ENCODE measurements around the gene PHTF2. TPM values are rescaled to one million over a fixed set of nuclear protein-coding genes. Genes with fewer than 3 reads are reported as not detected.

The PHTF2 gene
- total RNA-seq, 1 experiment from 2014 or later, result 36.9 TPM

DNA sequence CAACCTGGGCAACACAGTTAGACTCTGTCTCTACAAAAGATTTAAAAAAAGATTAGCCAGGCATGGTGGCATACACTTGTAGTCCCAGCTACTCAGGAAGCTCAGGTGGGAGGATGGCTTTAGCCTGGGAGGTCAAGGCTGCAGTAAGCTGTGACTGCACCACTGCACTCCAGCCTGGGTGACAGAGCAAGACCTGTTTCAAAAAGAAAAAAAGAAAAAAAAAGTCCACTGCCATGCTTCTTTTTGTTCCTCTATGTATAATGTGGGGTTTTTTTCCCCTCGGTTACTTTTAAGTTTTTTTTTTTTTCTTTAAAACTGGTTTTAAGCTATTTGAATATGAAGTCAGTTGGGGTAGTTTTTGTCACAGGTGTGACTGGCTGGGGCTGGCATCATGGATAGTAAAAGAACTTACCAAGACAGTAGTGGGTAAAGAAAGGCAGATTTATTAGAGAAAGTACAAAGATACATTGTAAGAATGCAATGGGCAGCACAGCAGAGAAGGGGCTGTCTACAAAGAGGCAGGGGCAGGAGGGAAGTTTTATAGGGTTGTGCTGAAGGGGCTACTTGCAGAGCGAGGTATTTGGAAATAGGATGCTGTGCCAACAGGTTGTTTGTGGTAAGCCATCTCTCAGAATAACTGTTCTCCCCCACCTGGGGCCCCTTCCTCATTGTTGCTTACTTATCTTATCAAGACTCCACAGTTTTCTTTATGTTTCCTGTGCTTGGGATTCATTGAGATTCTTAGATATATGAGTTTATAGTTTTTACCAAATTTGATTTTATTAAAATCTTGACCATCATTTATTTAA, 177.3 kb downstream of the PHTF2 start:
- Histone ChIP-seq H3K4me3 (ENCODE audit: low read depth, low read length) (no peak overlapping the region), H3K9me3 (no peaks in the 10 kb centered on the region), H3K27me3 (replicated peaks; ENCODE audit: control insufficient read depth, insufficient read depth, low read length) (no peaks in the 10 kb centered on the region), H3K36me3 (ENCODE audit: control insufficient read depth, insufficient read depth, low read length) (no peaks in the 10 kb centered on the region), H3K4me1 (no peaks in the 10 kb centered on the region)
- H3K9me3 Mint-ChIP-seq (ENCODE audit: unreplicated experiment), result no peaks in the 10 kb centered on the region
- H3K27me3 Mint-ChIP-seq (ENCODE audit: insufficient read depth, unreplicated experiment), result no peaks in the 10 kb centered on the region
- H3K4me1 Mint-ChIP-seq (ENCODE audit: low read depth, unreplicated experiment), result no peaks in the 10 kb centered on the region
- TF ChIP-seq, protein P1, sequence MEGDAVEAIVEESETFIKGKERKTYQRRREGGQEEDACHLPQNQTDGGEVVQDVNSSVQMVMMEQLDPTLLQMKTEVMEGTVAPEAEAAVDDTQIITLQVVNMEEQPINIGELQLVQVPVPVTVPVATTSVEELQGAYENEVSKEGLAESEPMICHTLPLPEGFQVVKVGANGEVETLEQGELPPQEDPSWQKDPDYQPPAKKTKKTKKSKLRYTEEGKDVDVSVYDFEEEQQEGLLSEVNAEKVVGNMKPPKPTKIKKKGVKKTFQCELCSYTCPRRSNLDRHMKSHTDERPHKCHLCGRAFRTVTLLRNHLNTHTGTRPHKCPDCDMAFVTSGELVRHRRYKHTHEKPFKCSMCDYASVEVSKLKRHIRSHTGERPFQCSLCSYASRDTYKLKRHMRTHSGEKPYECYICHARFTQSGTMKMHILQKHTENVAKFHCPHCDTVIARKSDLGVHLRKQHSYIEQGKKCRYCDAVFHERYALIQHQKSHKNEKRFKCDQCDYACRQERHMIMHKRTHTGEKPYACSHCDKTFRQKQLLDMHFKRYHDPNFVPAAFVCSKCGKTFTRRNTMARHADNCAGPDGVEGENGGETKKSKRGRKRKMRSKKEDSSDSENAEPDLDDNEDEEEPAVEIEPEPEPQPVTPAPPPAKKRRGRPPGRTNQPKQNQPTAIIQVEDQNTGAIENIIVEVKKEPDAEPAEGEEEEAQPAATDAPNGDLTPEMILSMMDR (IDR thresholded peaks at IDR 0.05; ENCODE audit: insufficient read depth in 1 of 2, low read depth in 1 of 2, low read length in 1 of 2, severe bottlenecking in 1 of 2, unreplicated experiment in 1 of 2), result no peak
- intact Hi-C loops (cut with micrococcal nuclease; ENCODE audit: unreplicated experiment), result loop anchor here (2.0 kb wide), 1 partner anchor 31 kb away; no protein-coding TSS in a partner anchor
- no TSS peak for BruUV-seq (replicated peaks)
- H3K36me3 Mint-ChIP-seq (ENCODE audit: insufficient read depth, unreplicated experiment), result no peaks in the 10 kb centered on the region
- no peak overlapping the region for H3K4me3 Mint-ChIP-seq (ENCODE audit: unreplicated experiment)
- POLR2A ChIA-PET, result no interaction called here
- DNase-seq, result no peak
- no peak overlapping the region for H3K27ac Mint-ChIP-seq (ENCODE audit: unreplicated experiment)
- CTCF ChIA-PET, result no interaction called here

GRCh38 chr7:77979219-77979618, 180.6 kb downstream of the PHTF2 start:
- H3K9me3 ChIP-seq, result no peaks in the 10 kb centered on the region
- no peaks in the 10 kb centered on the region for H3K9me3 Mint-ChIP-seq (ENCODE audit: unreplicated experiment)
- H3K36me3 ChIP-seq (ENCODE audit: control insufficient read depth, insufficient read depth, low read length), result no peaks in the 10 kb centered on the region
- no peak overlapping the region for H3K4me3 Mint-ChIP-seq (ENCODE audit: unreplicated experiment)
- H3K4me1 Mint-ChIP-seq (ENCODE audit: low read depth, unreplicated experiment), result peaks cover 10% of the 10 kb centered on the region
- H3K27ac Mint-ChIP-seq (ENCODE audit: unreplicated experiment), result no peak overlapping the region
- POLR2A ChIA-PET, result no interaction called here
- no peaks in the 10 kb centered on the region for H3K4me1 ChIP-seq
- intact Hi-C loops (cut with micrococcal nuclease; ENCODE audit: unreplicated experiment), result no loop called here
- BruUV-seq (replicated peaks), result no TSS peak
- CTCF ChIA-PET, result no interaction called here
- TF ChIP-seq, protein P1 (IDR thresholded peaks at IDR 0.05; ENCODE audit: insufficient read depth in 1 of 2, low read depth in 1 of 2, low read length in 1 of 2, severe bottlenecking in 1 of 2, unreplicated experiment in 1 of 2), result no peak
- H3K36me3 Mint-ChIP-seq (ENCODE audit: insufficient read depth, unreplicated experiment), result no peaks in the 10 kb centered on the region
- no peaks in the 10 kb centered on the region for H3K27me3 ChIP-seq (replicated peaks; ENCODE audit: control insufficient read depth, insufficient read depth, low read length)
- DNase-seq, result no peak
- no peaks in the 10 kb centered on the region for H3K27me3 Mint-ChIP-seq (ENCODE audit: insufficient read depth, unreplicated experiment)
- H3K4me3 ChIP-seq (ENCODE audit: low read depth, low read length), result no peak overlapping the region

- Mint-ChIP-seq H3K9me3 (ENCODE audit: unreplicated experiment) (no peaks in the 10 kb centered on the region), H3K4me3 (ENCODE audit: unreplicated experiment) (no peak overlapping the region), H3K27me3 (ENCODE audit: insufficient read depth, unreplicated experiment) (no peaks in the 10 kb centered on the region), H3K27ac (ENCODE audit: unreplicated experiment) (no peak overlapping the region), H3K36me3 (ENCODE audit: insufficient read depth, unreplicated experiment) (no peaks in the 10 kb centered on the region), H3K4me1 (ENCODE audit: low read depth, unreplicated experiment) (peaks cover 10% of the 10 kb centered on the region)
- POLR2A ChIA-PET, result no interaction called here
- DNase-seq, result no peak
- no peaks in the 10 kb centered on the region for H3K36me3 ChIP-seq (ENCODE audit: control insufficient read depth, insufficient read depth, low read length)
- intact Hi-C loops (cut with micrococcal nuclease; ENCODE audit: unreplicated experiment), result no loop called here
- BruUV-seq (replicated peaks), result no TSS peak
- H3K4me3 ChIP-seq (ENCODE audit: low read depth, low read length), result no peak overlapping the region
- TF ChIP-seq, protein P1 (IDR thresholded peaks at IDR 0.05; ENCODE audit: insufficient read depth in 1 of 2, low read depth in 1 of 2, low read length in 1 of 2, severe bottlenecking in 1 of 2, unreplicated experiment in 1 of 2), result no peak
- no peaks in the 10 kb centered on the region for H3K4me1 ChIP-seq
- no peaks in the 10 kb centered on the region for H3K9me3 ChIP-seq
- no peaks in the 10 kb centered on the region for H3K27me3 ChIP-seq (replicated peaks; ENCODE audit: control insufficient read depth, insufficient read depth, low read length)
- CTCF ChIA-PET, result no interaction called here
Measured at GRCh38 chr7:77980087-77980713, 181.6 kb downstream of the PHTF2 start.

Data from Caco-2 (cell line).